ENCODE measurements around the gene EZH1. TPM values are rescaled to one million over a fixed set of nuclear protein-coding genes. Genes with fewer than 3 reads are reported as not detected.

Gene EZH1
- total RNA-seq, 1 experiment from 2014 or later: 22.4 TPM

DNA sequence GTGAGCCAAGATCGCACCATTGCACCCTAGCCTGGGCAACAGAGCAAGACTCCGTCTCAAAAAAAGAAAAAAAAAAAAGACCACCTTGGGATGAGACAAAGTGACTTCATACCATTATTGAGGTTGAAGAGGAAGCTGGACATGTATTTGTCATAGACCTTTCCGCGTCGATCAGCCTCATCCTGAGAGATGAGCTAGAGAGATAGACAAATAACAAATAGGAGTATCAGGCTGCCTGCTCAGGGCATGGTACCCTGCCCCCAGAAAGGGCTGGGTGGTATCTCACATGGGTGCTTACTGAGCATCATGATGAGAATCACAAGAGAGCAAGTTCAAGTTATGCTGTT lies 40.4 kb downstream of the EZH1 start:
- CTCF ChIA-PET: interaction anchor here (0.7 kb wide), 1 partner anchor 13 kb away, joined by 3 read pairs; no protein-coding TSS in a partner anchor

More for the DNA sequence above, 40.4 kb downstream of the EZH1 start:
- H3K4me3 Mint-ChIP-seq: no peak overlapping the region
- H3K9me3 Mint-ChIP-seq: no peaks in the 10 kb centered on the region
- no peaks in the 10 kb centered on the region for H3K27me3 Mint-ChIP-seq (ENCODE audit: low read depth)
- H3K27ac Mint-ChIP-seq: no peak overlapping the region
- TF ChIP-seq ZNF317 (CRISPR knock-in tag; IDR thresholded peaks at IDR 0.05; ENCODE audit: borderline replicate concordance, low read depth) (no peak), NFYB (CRISPR knock-in tag; conservative IDR thresholded peaks at IDR 0.05; ENCODE audit: low read depth) (no peak), FOXK1 (CRISPR knock-in tag; IDR thresholded peaks at IDR 0.05) (no peak), HMGA2 (CRISPR knock-in tag; IDR thresholded peaks at IDR 0.05) (no peak), RORB (CRISPR knock-in tag; IDR thresholded peaks at IDR 0.05) (no peak), ZNF423 (CRISPR knock-in tag; IDR thresholded peaks at IDR 0.05) (no peak), TP53 (CRISPR knock-in tag; IDR thresholded peaks at IDR 0.05) (no peak), E2F4 (CRISPR knock-in tag; IDR thresholded peaks at IDR 0.05; ENCODE audit: borderline replicate concordance, low read depth) (no peak), HMGXB4 (CRISPR knock-in tag; IDR thresholded peaks at IDR 0.05) (no peak), CREB1 (CRISPR knock-in tag; IDR thresholded peaks at IDR 0.05) (no peak), OVOL2 (CRISPR knock-in tag; IDR thresholded peaks at IDR 0.05; ENCODE audit: borderline replicate concordance) (no peak), ZNF416 (CRISPR knock-in tag; IDR thresholded peaks at IDR 0.05) (no peak), ATF6 (CRISPR knock-in tag; IDR thresholded peaks at IDR 0.05) (no peak), SOX15 (CRISPR knock-in tag; IDR thresholded peaks at IDR 0.05) (no peak), ZNF263 (CRISPR knock-in tag; IDR thresholded peaks at IDR 0.05; ENCODE audit: low read depth) (no peak), CDX4 (CRISPR knock-in tag; IDR thresholded peaks at IDR 0.05; ENCODE audit: borderline replicate concordance) (no peak), MLX (CRISPR knock-in tag; IDR thresholded peaks at IDR 0.05) (no peak), TEAD4 (CRISPR knock-in tag; IDR thresholded peaks at IDR 0.05) (no peak)
- TF ChIP-seq, protein P1, sequence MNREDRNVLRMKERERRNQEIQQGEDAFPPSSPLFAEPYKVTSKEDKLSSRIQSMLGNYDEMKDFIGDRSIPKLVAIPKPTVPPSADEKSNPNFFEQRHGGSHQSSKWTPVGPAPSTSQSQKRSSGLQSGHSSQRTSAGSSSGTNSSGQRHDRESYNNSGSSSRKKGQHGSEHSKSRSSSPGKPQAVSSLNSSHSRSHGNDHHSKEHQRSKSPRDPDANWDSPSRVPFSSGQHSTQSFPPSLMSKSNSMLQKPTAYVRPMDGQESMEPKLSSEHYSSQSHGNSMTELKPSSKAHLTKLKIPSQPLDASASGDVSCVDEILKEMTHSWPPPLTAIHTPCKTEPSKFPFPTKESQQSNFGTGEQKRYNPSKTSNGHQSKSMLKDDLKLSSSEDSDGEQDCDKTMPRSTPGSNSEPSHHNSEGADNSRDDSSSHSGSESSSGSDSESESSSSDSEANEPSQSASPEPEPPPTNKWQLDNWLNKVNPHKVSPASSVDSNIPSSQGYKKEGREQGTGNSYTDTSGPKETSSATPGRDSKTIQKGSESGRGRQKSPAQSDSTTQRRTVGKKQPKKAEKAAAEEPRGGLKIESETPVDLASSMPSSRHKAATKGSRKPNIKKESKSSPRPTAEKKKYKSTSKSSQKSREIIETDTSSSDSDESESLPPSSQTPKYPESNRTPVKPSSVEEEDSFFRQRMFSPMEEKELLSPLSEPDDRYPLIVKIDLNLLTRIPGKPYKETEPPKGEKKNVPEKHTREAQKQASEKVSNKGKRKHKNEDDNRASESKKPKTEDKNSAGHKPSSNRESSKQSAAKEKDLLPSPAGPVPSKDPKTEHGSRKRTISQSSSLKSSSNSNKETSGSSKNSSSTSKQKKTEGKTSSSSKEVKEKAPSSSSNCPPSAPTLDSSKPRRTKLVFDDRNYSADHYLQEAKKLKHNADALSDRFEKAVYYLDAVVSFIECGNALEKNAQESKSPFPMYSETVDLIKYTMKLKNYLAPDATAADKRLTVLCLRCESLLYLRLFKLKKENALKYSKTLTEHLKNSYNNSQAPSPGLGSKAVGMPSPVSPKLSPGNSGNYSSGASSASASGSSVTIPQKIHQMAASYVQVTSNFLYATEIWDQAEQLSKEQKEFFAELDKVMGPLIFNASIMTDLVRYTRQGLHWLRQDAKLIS (CRISPR knock-in tag; IDR thresholded peaks at IDR 0.05; ENCODE audit: borderline replicate concordance): no peak
- TF ChIP-seq, protein P2, sequence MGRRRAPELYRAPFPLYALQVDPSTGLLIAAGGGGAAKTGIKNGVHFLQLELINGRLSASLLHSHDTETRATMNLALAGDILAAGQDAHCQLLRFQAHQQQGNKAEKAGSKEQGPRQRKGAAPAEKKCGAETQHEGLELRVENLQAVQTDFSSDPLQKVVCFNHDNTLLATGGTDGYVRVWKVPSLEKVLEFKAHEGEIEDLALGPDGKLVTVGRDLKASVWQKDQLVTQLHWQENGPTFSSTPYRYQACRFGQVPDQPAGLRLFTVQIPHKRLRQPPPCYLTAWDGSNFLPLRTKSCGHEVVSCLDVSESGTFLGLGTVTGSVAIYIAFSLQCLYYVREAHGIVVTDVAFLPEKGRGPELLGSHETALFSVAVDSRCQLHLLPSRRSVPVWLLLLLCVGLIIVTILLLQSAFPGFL (CRISPR knock-in tag; IDR thresholded peaks at IDR 0.05; ENCODE audit: borderline replicate concordance): no peak
- no peak for DNase-seq (ENCODE audit: low spot score)
- no peak for ATAC-seq
- H3K4me1 Mint-ChIP-seq: peaks cover under 1% of the 10 kb centered on the region; the same call in 1 of the 2 replicates
- POLR2A ChIA-PET: no interaction called here
- peaks cover 45% of the 10 kb centered on the region for H3K36me3 Mint-ChIP-seq

All from WTC11 (cell line).